H9 (cell line): ENCODE results near the gene IGDCC3. TPM values are rescaled to one million over a fixed set of nuclear protein-coding genes. Genes with fewer than 3 reads are reported as not detected.

Source experiments
- DNase-seq: peaks from one replicate; pipeline ENCODE4 v3.0.0-alpha.2; 2017
- H2AFZ ChIP-seq: one replicate; pipeline ENCODE4 v1.6.1; 2013; ENCODE audit warnings: mild to moderate bottlenecking, low read length, control low read depth, moderate library complexity
- H2AK5ac ChIP-seq: 2 replicates; pipeline ENCODE4 v1.6.1; 2013; ENCODE audit warnings: low read length, control low read depth, mixed read lengths; ENCODE audit not compliant: insufficient read length
- H2BK120ac ChIP-seq: one replicate; pipeline ENCODE4 v1.6.1; 2013; ENCODE audit warnings: low read depth, mild to moderate bottlenecking, low read length, control low read depth, inconsistent platforms; ENCODE audit not compliant: poor library complexity, severe bottlenecking
- H2BK12ac ChIP-seq: 2 replicates; pipeline ENCODE4 v1.6.1; 2013; ENCODE audit warnings: low read length, control low read depth, mixed read lengths, low read depth; ENCODE audit not compliant: insufficient read length
- H2BK15ac ChIP-seq: 2 replicates; pipeline ENCODE4 v1.6.1; 2013; ENCODE audit warnings: low read depth, low read length, control low read depth
- H2BK20ac ChIP-seq: one replicate; pipeline ENCODE4 v1.6.1; 2013; ENCODE audit warnings: low read depth, mild to moderate bottlenecking, low read length, control low read depth, inconsistent platforms; ENCODE audit not compliant: poor library complexity, severe bottlenecking
- H2BK5ac ChIP-seq: 2 replicates; pipeline ENCODE4 v1.6.1; 2013; ENCODE audit warnings: low read length, control low read depth, mixed read lengths; ENCODE audit not compliant: insufficient read length
- H3K14ac ChIP-seq: 2 replicates; pipeline ENCODE4 v1.6.1; 2013; ENCODE audit warnings: low read length, control low read depth; ENCODE audit not compliant: insufficient read depth
- H3K18ac ChIP-seq: 2 replicates; pipeline ENCODE4 v1.6.1; 2013; ENCODE audit warnings: low read depth, mild to moderate bottlenecking, mixed read lengths, low read length, control low read depth; ENCODE audit not compliant: insufficient read length
- H3K23ac ChIP-seq: 2 replicates; pipeline ENCODE4 v1.6.1; 2013; ENCODE audit warnings: low read length, control low read depth, mixed read lengths, low read depth; ENCODE audit not compliant: insufficient read length
- H3K23me2 ChIP-seq: 2 replicates; pipeline ENCODE4 v1.6.1; 2013; ENCODE audit warnings: low read depth, mild to moderate bottlenecking, mixed read lengths, low read length, control low read depth; ENCODE audit not compliant: insufficient read length, poor library complexity, severe bottlenecking
- H3K27ac ChIP-seq: 2 replicates; pipeline ENCODE4 v1.5.1; 2013; ENCODE audit warnings: low read length, control low read depth, mixed read lengths, low read depth; ENCODE audit not compliant: insufficient read length
- H3K27me3 ChIP-seq: 2 replicates; pipeline ENCODE4 v1.6.1; 2013; ENCODE audit warnings: low read length, control low read depth, inconsistent platforms; ENCODE audit not compliant: insufficient read depth
- H3K4ac ChIP-seq: 2 replicates; pipeline ENCODE4 v1.6.1; 2013; ENCODE audit warnings: low read depth, mild to moderate bottlenecking, control low read depth, inconsistent platforms, low read length, moderate library complexity
- H3K4me1 ChIP-seq: 2 replicates; pipeline ENCODE4 v1.6.1; 2013; ENCODE audit warnings: low read length, control low read depth, inconsistent platforms; ENCODE audit not compliant: insufficient read depth
- H3K4me2 ChIP-seq: 2 replicates; pipeline ENCODE4 v1.6.1; 2013; ENCODE audit warnings: low read length, control low read depth, mixed read lengths; ENCODE audit not compliant: insufficient read length, insufficient read depth
- H3K56ac ChIP-seq: 2 replicates; pipeline ENCODE4 v1.6.1; 2013; ENCODE audit warnings: low read depth, mild to moderate bottlenecking, mixed read lengths, low read length, control low read depth; ENCODE audit not compliant: insufficient read length
- H3K79me1 ChIP-seq: 2 replicates; pipeline ENCODE4 v1.6.1; 2013; ENCODE audit warnings: low read depth, mild to moderate bottlenecking, moderate library complexity, low read length, control low read depth, inconsistent platforms; ENCODE audit not compliant: insufficient read depth, poor library complexity, severe bottlenecking
- H3K79me2 ChIP-seq: 2 replicates; pipeline ENCODE4 v1.6.1; 2013; ENCODE audit warnings: low read length, control low read depth, inconsistent platforms; ENCODE audit not compliant: insufficient read depth
- H3K9ac ChIP-seq: 2 replicates; pipeline ENCODE4 v1.6.1; 2013; ENCODE audit warnings: low read length, control low read depth, mixed read lengths; ENCODE audit not compliant: insufficient read length; ENCODE audit errors: extremely low read depth
- H3K9me3 ChIP-seq: one replicate; pipeline ENCODE4 v1.6.1; 2013; ENCODE audit warnings: low read depth, low read length, inconsistent platforms; ENCODE audit not compliant: control insufficient read depth
- H3T11ph ChIP-seq: one replicate; pipeline ENCODE4 v1.6.1; 2013; ENCODE audit warnings: mild to moderate bottlenecking, low read length, control low read depth, inconsistent platforms
- H4K20me1 ChIP-seq: one replicate; pipeline ENCODE4 v1.6.1; 2013; ENCODE audit not compliant: control insufficient read depth, insufficient read length, insufficient read depth
- H4K5ac ChIP-seq: 2 replicates; pipeline ENCODE4 v1.6.1; 2013; ENCODE audit warnings: low read depth, mild to moderate bottlenecking, mixed read lengths, low read length, control low read depth; ENCODE audit not compliant: insufficient read length
- H4K8ac ChIP-seq: replicated peaks from 2 replicates; pipeline ENCODE4 v1.6.1; 2013; ENCODE audit warnings: low read length, control low read depth, mixed read lengths, low read depth; ENCODE audit not compliant: insufficient read length
- H4K91ac ChIP-seq: 2 replicates; pipeline ENCODE4 v1.6.1; 2013; ENCODE audit warnings: low read depth, mild to moderate bottlenecking, moderate library complexity, mixed read lengths, low read length, control low read depth; ENCODE audit not compliant: insufficient read length
- H3K27ac Mint-ChIP-seq, 3 experiments: 2 replicates in 2 of 3; 3 replicates in 1 of 3; pipeline ENCODE4 v1.8.0; 2020 to 2021; ENCODE audit warnings: mixed read lengths in 3 of 3, mild to moderate bottlenecking in 1 of 3, moderate library complexity in 1 of 3
- H3K27me3 Mint-ChIP-seq: 2 replicates; pipeline ENCODE4 v1.8.0; 2021; ENCODE audit warnings: low read depth, mild to moderate bottlenecking, moderate library complexity, mixed read lengths
- H3K36me3 Mint-ChIP-seq, 3 experiments: 2 replicates in 2 of 3; 3 replicates in 1 of 3; pipeline ENCODE4 v1.8.0; 2020 to 2021; ENCODE audit warnings: low read depth in 3 of 3, mixed read lengths in 3 of 3; ENCODE audit not compliant: insufficient read depth in 1 of 3
- H3K4me1 Mint-ChIP-seq, 2 experiments: 2 replicates each; pipeline ENCODE4 v1.8.0; 2020; ENCODE audit warnings: mixed read lengths in 2 of 2
- H3K4me3 Mint-ChIP-seq, 2 experiments: 2 replicates in 1 of 2; 3 replicates in 1 of 2; pipeline ENCODE4 v1.8.0; 2020 to 2021; ENCODE audit warnings: mild to moderate bottlenecking in 2 of 2, mixed read lengths in 2 of 2, moderate library complexity in 1 of 2
- H3K9me3 Mint-ChIP-seq, 2 experiments: 2 replicates in 1 of 2; 3 replicates in 1 of 2; pipeline ENCODE4 v1.8.0; 2020; ENCODE audit warnings: mild to moderate bottlenecking in 2 of 2, mixed read lengths in 2 of 2, moderate library complexity in 1 of 2
- CTCF ChIP-seq: fragments of 200-600 bp; sonication (generic); conservative IDR thresholded peaks from 3 replicates; pipeline ENCODE4 v1.8.0; 2021; ENCODE audit warnings: antibody characterized with exemption, mild to moderate bottlenecking
- WGBS: extraction: QIAGEN DNeasy Blood & Tissue Kit; methylation state at CpG from one replicate; pipeline ENCODE4 v1.1.7; 2013; ENCODE audit warnings: missing lambda C conversion rate, low lambda C conversion rate, mixed read lengths; ENCODE audit not compliant: insufficient read length; ENCODE audit errors: extremely low coverage; 5-methylcytosine and 5-hydroxymethylcytosine counted together
- total RNA-seq: library from RNA; stranded (reverse); gene quantifications from 2 replicates; pipeline ENCODE4 v1.2.1, GENCODE V29; 2021

IGDCC3 gene
- total RNA-seq, 1 experiment from 2014 or later, result 18.9 TPM

GRCh38 chr15:65389226-65389625 is 11.4 kb upstream of the IGDCC3 start:
- Histone ChIP-seq H2BK120ac (no peak overlapping the region), H3K27me3 (no peaks in the 10 kb centered on the region), H3K9ac (no peak overlapping the region), H3K23me2 (peaks cover 6% of the 10 kb centered on the region), H3K4me1 (0 out of 2 replicates have a peak, but pooled peaks cover 3% of the 10 kb centered on the region), H2BK20ac (no peak overlapping the region), H3K18ac (no peak overlapping the region), H4K91ac (no peak overlapping the region), H3K4ac (no peak overlapping the region), H3K56ac (no peak overlapping the region), H2BK5ac (no peak overlapping the region), H3K27ac (no peak overlapping the region), H3K79me1 (no peaks in the 10 kb centered on the region), H2BK15ac (no peak overlapping the region), H3K14ac (no peak overlapping the region), H2BK12ac (no peak overlapping the region), H3K4me2 (no peak overlapping the region), H4K8ac (no peak overlapping the region), H2AK5ac (no peak overlapping the region), H3K23ac (no peak overlapping the region), H3K9me3 (no peaks in the 10 kb centered on the region), H3K79me2 (no peaks in the 10 kb centered on the region), H3T11ph (no peak overlapping the region), H4K20me1 (no peaks in the 10 kb centered on the region), H2AFZ (no peak overlapping the region), H4K5ac (no peak overlapping the region)
- Mint-ChIP-seq H3K27me3 (no peaks in the 10 kb centered on the region; the same call in 1 of the 2 replicates), H3K4me1 (peaks cover 12 to 37% of the 10 kb centered on the region in 2 experiments), H3K27ac (peak overlapping the region in 1 of 3 experiments; percentile 14; a peak in 1 of 7 replicates), H3K9me3 (no peaks in the 10 kb centered on the region), H3K36me3 (peaks cover 16 to 68% (median 52%) of the 10 kb centered on the region in 3 experiments; a peak in 6 of 7 replicates), H3K4me3 (no peak overlapping the region)
- no peak for DNase-seq
- TF ChIP-seq CTCF, result no peak
- WGBS, result no CpG with 5 or more reads among the region's 10 CpGs
